HepG2 (cell line): ENCODE measurements around the gene ECM1. TPM values are rescaled to one million over a fixed set of nuclear protein-coding genes. Genes with fewer than 3 reads are reported as not detected.

ENCODE experiments used
- CCDC6 ChIP-seq: sonication (generic); formaldehyde crosslinking; IDR thresholded peaks from 2 replicates; pipeline ENCODE4 v1.8.1; 2022; ENCODE audit warnings: mild to moderate bottlenecking, missing genetic modification reagents, moderate library complexity
- ERF ChIP-seq: IDR thresholded peaks from 2 replicates; pipeline ENCODE4 v1.6.1; 2018; ENCODE audit warnings: missing biosample characterization, missing genetic modification reagents
- HNRNPL ChIP-seq: fragments of 200-400 bp; formaldehyde crosslinking; IDR thresholded peaks from 2 replicates; pipeline ENCODE4 v1.6.1; 2017; ENCODE audit warnings: mild to moderate bottlenecking, low read depth, low read length
- ISL2 ChIP-seq: sonication (generic); formaldehyde crosslinking; IDR thresholded peaks from 2 replicates; pipeline ENCODE4 v1.5.0; 2020; ENCODE audit warnings: missing genetic modification reagents
- JARID2 ChIP-seq: sonication (generic); formaldehyde crosslinking; IDR thresholded peaks from 2 replicates; pipeline ENCODE4 v1.8.1; 2023; ENCODE audit warnings: missing genetic modification reagents, inconsistent platforms; ENCODE audit not compliant: insufficient replicate concordance
- KDM6A ChIP-seq: IDR thresholded peaks from 2 replicates; pipeline ENCODE4 v1.6.1; 2016; ENCODE audit warnings: low read depth
- MXD4 ChIP-seq: IDR thresholded peaks from 2 replicates; pipeline ENCODE4 v1.6.1; 2016; ENCODE audit warnings: mild to moderate bottlenecking, missing biosample characterization, missing genetic modification reagents
- MYPOP ChIP-seq: sonication (generic); formaldehyde crosslinking; IDR thresholded peaks from 2 replicates; pipeline ENCODE4 v1.8.1; 2023; ENCODE audit warnings: mild to moderate bottlenecking, moderate library complexity, missing genetic modification reagents
- PBX2 ChIP-seq: IDR thresholded peaks from 2 replicates; pipeline ENCODE4 v1.6.1; 2016; ENCODE audit warnings: control low read depth
- POLR2AphosphoS5 ChIP-seq: IDR thresholded peaks from 2 replicates; pipeline ENCODE4 v1.6.1; 2012; ENCODE audit warnings: low read depth, low read length
- ZBTB46 ChIP-seq: sonication (generic); formaldehyde crosslinking; IDR thresholded peaks from 2 replicates; pipeline ENCODE4 v1.4.0; 2020; ENCODE audit warnings: mild to moderate bottlenecking, missing genetic modification reagents, borderline replicate concordance
- ZNF605 ChIP-seq: sonication (generic); formaldehyde crosslinking; IDR thresholded peaks from 2 replicates; pipeline ENCODE4 v1.8.0; 2022; ENCODE audit warnings: mild to moderate bottlenecking, missing genetic modification reagents
- ZNF773 ChIP-seq: sonication (generic); formaldehyde crosslinking; IDR thresholded peaks from 2 replicates; pipeline ENCODE4 v1.4.0; 2020; ENCODE audit warnings: missing genetic modification reagents, borderline replicate concordance
- polyA plus RNA-seq, 8 experiments: library from polyadenylated mRNA; depleted of rRNA in 3 of 8; stranded (reverse) in 7 of 8; unstranded in 1 of 8; fragments of >200 nt; fragmentation: Illumina TruSeq in 4 of 8; extraction: Trizol in 4 of 8; gene quantifications; 2 replicates each; pipeline versions ENCODE4 v1.2.1 to v1.2.3, GENCODE V29; 2011 to 2016; ENCODE audit warnings: low read depth in 4 of 8, missing spikeins in 1 of 8, mixed read lengths in 1 of 8; ENCODE audit not compliant: insufficient read depth in 1 of 8
- total RNA-seq, 5 experiments: library from RNA; depleted of rRNA; stranded (reverse); fragments of >200 nt; fragmentation: Illumina TruSeq; extraction: Trizol; gene quantifications; 2 replicates each; pipeline ENCODE4 v1.2.3, GENCODE V29; 2016; ENCODE audit warnings: low read depth in 1 of 5
- TF ChIP-seq, protein P1 (sequence below), 2 experiments: sonication (generic) in 1 of 2; formaldehyde crosslinking in 1 of 2; IDR thresholded peaks; 2 replicates each; pipeline versions ENCODE4 v1.4.0 to v1.6.1; 2016 to 2020; ENCODE audit warnings: borderline replicate concordance in 1 of 2, low read depth in 1 of 2, mild to moderate bottlenecking in 1 of 2, missing genetic modification reagents in 1 of 2
- TF ChIP-seq, protein P2 (sequence below), 2 experiments: sonication (generic) in 1 of 2; formaldehyde crosslinking in 1 of 2; IDR thresholded peaks; 2 replicates each; pipeline versions ENCODE4 v1.4.0 to v1.6.1; 2018 to 2020; ENCODE audit warnings: missing genetic modification reagents in 2 of 2, borderline replicate concordance in 1 of 2, low read depth in 1 of 2, mild to moderate bottlenecking in 1 of 2, missing biosample characterization in 1 of 2

ECM1 gene
- total and polyA plus RNA-seq, 2 of the 13 experiments (the other 11 are each of a cell fraction or from before 2014, with no cell fraction given) = 0.42 to 1.0 TPM

GRCh38 chr1:150561254-150561973, 53.5 kb downstream of the ECM1 start (continued):
- TF ChIP-seq MYPOP (CRISPR knock-in tag) (peak; percentile 76), KDM6A (CRISPR knock-in tag) (no peak), HNRNPL (peak; percentile 63; the same call in 1 of the 2 replicates), PBX2 (CRISPR knock-in tag) (no peak), ZNF605 (CRISPR knock-in tag) (0 out of 2 replicates have a peak, but pooled peaks have one; percentile 8), JARID2 (CRISPR knock-in tag) (no peak), ERF (CRISPR knock-in tag) (0 out of 2 replicates have a peak, but pooled peaks have one; percentile 20), ISL2 (0 out of 2 replicates have a peak, but pooled peaks have one; percentile 61), ZNF773 (CRISPR knock-in tag) (no peak), POLR2AphosphoS5 (peak; percentile 52), ZBTB46 (no peak), CCDC6 (CRISPR knock-in tag) (no peak), MXD4 (CRISPR knock-in tag) (no peak)
- TF ChIP-seq, protein P1, sequence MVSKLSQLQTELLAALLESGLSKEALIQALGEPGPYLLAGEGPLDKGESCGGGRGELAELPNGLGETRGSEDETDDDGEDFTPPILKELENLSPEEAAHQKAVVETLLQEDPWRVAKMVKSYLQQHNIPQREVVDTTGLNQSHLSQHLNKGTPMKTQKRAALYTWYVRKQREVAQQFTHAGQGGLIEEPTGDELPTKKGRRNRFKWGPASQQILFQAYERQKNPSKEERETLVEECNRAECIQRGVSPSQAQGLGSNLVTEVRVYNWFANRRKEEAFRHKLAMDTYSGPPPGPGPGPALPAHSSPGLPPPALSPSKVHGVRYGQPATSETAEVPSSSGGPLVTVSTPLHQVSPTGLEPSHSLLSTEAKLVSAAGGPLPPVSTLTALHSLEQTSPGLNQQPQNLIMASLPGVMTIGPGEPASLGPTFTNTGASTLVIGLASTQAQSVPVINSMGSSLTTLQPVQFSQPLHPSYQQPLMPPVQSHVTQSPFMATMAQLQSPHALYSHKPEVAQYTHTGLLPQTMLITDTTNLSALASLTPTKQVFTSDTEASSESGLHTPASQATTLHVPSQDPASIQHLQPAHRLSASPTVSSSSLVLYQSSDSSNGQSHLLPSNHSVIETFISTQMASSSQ (IDR thresholded peaks at IDR 0.05; ENCODE audit: low read depth) = no peak
- TF ChIP-seq, protein P1 (CRISPR knock-in tag; IDR thresholded peaks at IDR 0.05; ENCODE audit: borderline replicate concordance) = 0 out of 2 replicates have a peak, but pooled peaks have one; percentile 32
- TF ChIP-seq, protein P2, sequence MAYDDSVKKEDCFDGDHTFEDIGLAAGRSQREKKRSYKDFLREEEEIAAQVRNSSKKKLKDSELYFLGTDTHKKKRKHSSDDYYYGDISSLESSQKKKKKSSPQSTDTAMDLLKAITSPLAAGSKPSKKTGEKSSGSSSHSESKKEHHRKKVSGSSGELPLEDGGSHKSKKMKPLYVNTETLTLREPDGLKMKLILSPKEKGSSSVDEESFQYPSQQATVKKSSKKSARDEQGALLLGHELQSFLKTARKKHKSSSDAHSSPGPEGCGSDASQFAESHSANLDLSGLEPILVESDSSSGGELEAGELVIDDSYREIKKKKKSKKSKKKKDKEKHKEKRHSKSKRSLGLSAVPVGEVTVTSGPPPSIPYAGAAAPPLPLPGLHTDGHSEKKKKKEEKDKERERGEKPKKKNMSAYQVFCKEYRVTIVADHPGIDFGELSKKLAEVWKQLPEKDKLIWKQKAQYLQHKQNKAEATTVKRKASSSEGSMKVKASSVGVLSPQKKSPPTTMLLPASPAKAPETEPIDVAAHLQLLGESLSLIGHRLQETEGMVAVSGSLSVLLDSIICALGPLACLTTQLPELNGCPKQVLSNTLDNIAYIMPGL (CRISPR knock-in tag; IDR thresholded peaks at IDR 0.05; ENCODE audit: borderline replicate concordance in 1 of 2, low read depth in 1 of 2) = peak in 1 of 2 experiments; percentile 13; a peak in 3 of 4 replicates
